Esophagus squamous epithelium (tissue), 5 donors: ENCODE data around the gene PRKCA. TPM values are rescaled to one million over a fixed set of nuclear protein-coding genes. Genes with fewer than 3 reads are reported as not detected.

Source experiments
- DNase-seq: peaks from one replicate; lab custom pipeline; 2025; lab: John Stamatoyannopoulos, UW
- H3K27ac ChIP-seq, 4 donors: fragments of 200-600 bp; sonication (generic); one replicate each; pipeline ENCODE4 v1.5.1; 2016 to 2019; ENCODE audit warnings: mild to moderate bottlenecking in 1 of 4
- H3K27me3 ChIP-seq, 4 donors: fragments of 200-600 bp; sonication (generic); 1 replicate in 3 of 4; 2 replicates in 1 of 4; pipeline versions ENCODE4 v1.5.1 to v1.6.0; 2017 to 2021; ENCODE audit warnings: antibody characterized with exemption in 1 of 4
- H3K36me3 ChIP-seq, 3 donors: fragments of 200-600 bp; sonication (generic); one replicate each; pipeline ENCODE4 v1.5.1; 2016 to 2019
- H3K4me1 ChIP-seq, 3 donors: fragments of 200-600 bp; sonication (generic); one replicate each; pipeline ENCODE4 v1.5.1; 2017 to 2019
- H3K4me3 ChIP-seq, 4 donors: fragments of 200-600 bp; sonication (generic); 1 replicate in 3 of 4; 2 replicates in 1 of 4; pipeline ENCODE4 v1.5.1; 2016 to 2019; ENCODE audit warnings: mild to moderate bottlenecking in 2 of 4, moderate library complexity in 1 of 4
- H3K9me3 ChIP-seq, 3 donors: fragments of 200-600 bp; sonication (generic); one replicate each; pipeline ENCODE4 v1.5.1; 2016 to 2019
- POLR2A ChIP-seq, 4 donors: fragments of 450-650 bp; IDR thresholded peaks; one replicate each; pipeline ENCODE4 v1.6.1; 2017; ENCODE audit warnings: antibody characterized with exemption in 4 of 4, mild to moderate bottlenecking in 4 of 4, moderate library complexity in 3 of 4
- WGBS, 2 donors: methylation state at CpG; one replicate each; pipeline ENCODE4 v1.1.5; 2018; 5-methylcytosine and 5-hydroxymethylcytosine counted together
- intact Hi-C: fragments of 100-400 bp; cut with DNase I; formaldehyde crosslinking; loops from one replicate; pipeline ENCODE4 v1.15.0; 2022
- total RNA-seq, 4 donors: library from RNA; depleted of rRNA; stranded (reverse); fragments of >200 nt; gene quantifications; one replicate each; pipeline ENCODE4 v1.1.0, GENCODE V29; 2016
- TF ChIP-seq, protein P1 (sequence below), 6 experiments: fragments of 450-650 bp in 4 of 6; fragments of 200-600 bp in 2 of 6; sonication (generic) in 2 of 6; IDR thresholded peaks; one replicate each; pipeline ENCODE4 v1.5.1; 2016 to 2019; ENCODE audit warnings: antibody characterized with exemption in 6 of 6, mild to moderate bottlenecking in 4 of 6, moderate library complexity in 4 of 6
- donor health status: DM: yes; HTN: yes; CAD: no.

PRKCA gene
- total RNA-seq, 4 donors from 2014 or later = 2.4 to 9.2 (median 4.2) TPM

DNA sequence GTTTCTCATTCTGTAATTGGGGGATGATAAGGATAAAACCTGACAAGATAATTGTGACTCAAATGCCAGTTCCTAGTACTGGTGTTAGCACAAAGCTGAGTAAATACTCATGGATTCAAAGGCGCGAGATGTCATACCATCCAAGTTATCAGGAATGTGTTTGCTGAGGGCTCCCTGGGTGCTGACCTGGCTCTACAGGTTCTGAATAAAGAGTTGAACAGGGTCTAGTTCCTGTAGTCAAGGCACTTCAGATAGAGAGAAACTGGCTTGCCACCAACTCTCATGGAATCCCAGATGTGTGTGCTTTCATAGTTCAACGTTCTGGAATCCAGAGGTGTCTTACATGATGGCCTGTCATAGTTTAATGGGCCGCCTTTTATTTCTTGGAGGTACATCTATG lies 141.6 kb downstream of the PRKCA start:
- WGBS, 2 donors = 79 to 93% methylated on average over 4 of the region's 4 CpGs
- Histone ChIP-seq H3K4me3 (no peak overlapping the region), H3K27ac (no peak overlapping the region), H3K4me1 (peaks cover 0 to 13% (median 0%) of the 10 kb centered on the region in 3 donors), H3K9me3 (no peaks in the 10 kb centered on the region), H3K27me3 (no peaks in the 10 kb centered on the region), H3K36me3 (no peaks in the 10 kb centered on the region)
- intact Hi-C loops = no loop called here
- TF ChIP-seq POLR2A (IDR thresholded peaks at IDR 0.05) = no peak
- TF ChIP-seq, protein P1, sequence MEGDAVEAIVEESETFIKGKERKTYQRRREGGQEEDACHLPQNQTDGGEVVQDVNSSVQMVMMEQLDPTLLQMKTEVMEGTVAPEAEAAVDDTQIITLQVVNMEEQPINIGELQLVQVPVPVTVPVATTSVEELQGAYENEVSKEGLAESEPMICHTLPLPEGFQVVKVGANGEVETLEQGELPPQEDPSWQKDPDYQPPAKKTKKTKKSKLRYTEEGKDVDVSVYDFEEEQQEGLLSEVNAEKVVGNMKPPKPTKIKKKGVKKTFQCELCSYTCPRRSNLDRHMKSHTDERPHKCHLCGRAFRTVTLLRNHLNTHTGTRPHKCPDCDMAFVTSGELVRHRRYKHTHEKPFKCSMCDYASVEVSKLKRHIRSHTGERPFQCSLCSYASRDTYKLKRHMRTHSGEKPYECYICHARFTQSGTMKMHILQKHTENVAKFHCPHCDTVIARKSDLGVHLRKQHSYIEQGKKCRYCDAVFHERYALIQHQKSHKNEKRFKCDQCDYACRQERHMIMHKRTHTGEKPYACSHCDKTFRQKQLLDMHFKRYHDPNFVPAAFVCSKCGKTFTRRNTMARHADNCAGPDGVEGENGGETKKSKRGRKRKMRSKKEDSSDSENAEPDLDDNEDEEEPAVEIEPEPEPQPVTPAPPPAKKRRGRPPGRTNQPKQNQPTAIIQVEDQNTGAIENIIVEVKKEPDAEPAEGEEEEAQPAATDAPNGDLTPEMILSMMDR (IDR thresholded peaks at IDR 0.05) = no peak
- no peak for DNase-seq

DNA sequence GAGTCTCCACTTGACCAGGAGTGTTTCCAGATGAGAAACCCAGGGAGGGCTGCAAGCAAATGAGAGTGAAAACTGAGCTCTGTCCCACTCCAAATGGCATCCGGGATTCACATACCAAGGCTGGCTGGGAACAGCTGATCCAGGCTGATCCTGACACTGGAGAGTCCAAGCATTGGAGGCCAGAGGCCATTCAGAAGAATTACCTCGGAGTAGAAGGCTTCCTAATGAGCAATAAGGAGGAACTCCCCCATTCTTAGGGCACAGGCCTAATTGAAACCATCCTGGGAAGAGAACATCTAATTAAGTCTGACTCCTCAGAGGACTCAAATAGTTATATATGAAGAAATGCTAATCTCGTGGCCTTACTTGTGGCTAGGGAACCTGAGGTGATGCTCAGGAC lies 142.8 kb downstream of the PRKCA start:
- H3K27me3 ChIP-seq = no peaks in the 10 kb centered on the region
- DNase-seq = no peak
- no peak overlapping the region for H3K4me3 ChIP-seq
- H3K36me3 ChIP-seq = no peaks in the 10 kb centered on the region
- peaks cover 0 to 13% (median 0%) of the 10 kb centered on the region in 3 donors for H3K4me1 ChIP-seq
- WGBS, 2 donors = 77 to 83% methylated on average over 2 of the region's 3 CpGs
- no peaks in the 10 kb centered on the region for H3K9me3 ChIP-seq
- no peak overlapping the region for H3K27ac ChIP-seq
- TF ChIP-seq, protein P1 (IDR thresholded peaks at IDR 0.05) = no peak
- TF ChIP-seq POLR2A (IDR thresholded peaks at IDR 0.05) = no peak
- intact Hi-C loops = no loop called here

DNA sequence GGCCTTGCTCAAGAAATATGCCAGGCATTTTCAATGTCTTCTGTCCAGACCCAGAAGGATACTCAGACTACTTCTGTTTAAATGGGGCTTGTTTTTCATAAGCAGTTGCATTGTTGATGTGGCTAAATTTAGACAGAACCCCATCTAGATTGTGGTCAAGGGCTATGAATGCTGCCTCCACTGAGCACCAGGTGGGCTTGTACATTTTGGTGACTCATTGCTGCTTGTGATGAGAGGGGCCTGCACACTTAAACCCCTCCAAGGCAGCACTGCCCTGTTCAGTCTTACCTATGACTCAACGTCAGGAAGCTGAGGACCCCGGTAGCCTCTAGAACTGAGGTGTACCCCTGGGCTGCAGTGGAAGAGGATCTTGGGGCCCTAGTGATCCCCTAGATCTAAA lies 144.0 kb downstream of the PRKCA start:
- WGBS, 2 donors = 83 to 87% methylated on average over 1 to 2 of the region's 2 CpGs
- DNase-seq = no peak
- TF ChIP-seq POLR2A (IDR thresholded peaks at IDR 0.05) = no peak
- TF ChIP-seq, protein P1 (IDR thresholded peaks at IDR 0.05) = no peak
- Histone ChIP-seq H3K4me1 (peaks cover 0 to 2% (median 0%) of the 10 kb centered on the region in 3 donors), H3K9me3 (no peaks in the 10 kb centered on the region), H3K36me3 (no peaks in the 10 kb centered on the region), H3K4me3 (no peak overlapping the region), H3K27me3 (no peaks in the 10 kb centered on the region), H3K27ac (no peak overlapping the region)
- intact Hi-C loops = no loop called here

DNA sequence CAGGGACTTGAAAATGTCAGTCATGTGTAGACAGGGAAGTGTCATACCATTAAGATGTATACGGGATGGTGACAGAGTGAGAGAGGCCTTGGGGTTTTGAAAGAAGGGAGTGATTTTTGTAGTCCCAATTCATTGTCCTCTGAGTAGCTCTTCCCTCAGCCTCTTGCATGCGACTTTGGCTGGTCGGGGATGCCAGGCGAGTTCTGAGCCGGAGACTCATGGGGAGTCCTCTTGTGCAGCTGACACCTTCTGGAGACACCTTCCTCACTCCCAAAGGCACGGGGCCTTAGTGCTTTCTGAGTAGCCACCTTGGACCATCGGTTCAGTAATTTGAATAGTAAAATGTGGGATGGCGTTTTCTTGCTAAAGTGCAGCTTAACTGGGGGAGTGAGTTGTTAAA lies 144.7 kb downstream of the PRKCA start:
- H3K36me3 ChIP-seq = no peaks in the 10 kb centered on the region
- H3K9me3 ChIP-seq = no peaks in the 10 kb centered on the region
- DNase-seq = no peak
- no peaks in the 10 kb centered on the region for H3K4me1 ChIP-seq
- no peaks in the 10 kb centered on the region for H3K27me3 ChIP-seq
- no peak overlapping the region for H3K4me3 ChIP-seq
- intact Hi-C loops = no loop called here
- 89 to 94% methylated on average over 8 of the region's 8 CpGs for WGBS, 2 donors
- no peak overlapping the region for H3K27ac ChIP-seq
- TF ChIP-seq, protein P1 (IDR thresholded peaks at IDR 0.05) = no peak
- TF ChIP-seq POLR2A (IDR thresholded peaks at IDR 0.05) = no peak

DNA sequence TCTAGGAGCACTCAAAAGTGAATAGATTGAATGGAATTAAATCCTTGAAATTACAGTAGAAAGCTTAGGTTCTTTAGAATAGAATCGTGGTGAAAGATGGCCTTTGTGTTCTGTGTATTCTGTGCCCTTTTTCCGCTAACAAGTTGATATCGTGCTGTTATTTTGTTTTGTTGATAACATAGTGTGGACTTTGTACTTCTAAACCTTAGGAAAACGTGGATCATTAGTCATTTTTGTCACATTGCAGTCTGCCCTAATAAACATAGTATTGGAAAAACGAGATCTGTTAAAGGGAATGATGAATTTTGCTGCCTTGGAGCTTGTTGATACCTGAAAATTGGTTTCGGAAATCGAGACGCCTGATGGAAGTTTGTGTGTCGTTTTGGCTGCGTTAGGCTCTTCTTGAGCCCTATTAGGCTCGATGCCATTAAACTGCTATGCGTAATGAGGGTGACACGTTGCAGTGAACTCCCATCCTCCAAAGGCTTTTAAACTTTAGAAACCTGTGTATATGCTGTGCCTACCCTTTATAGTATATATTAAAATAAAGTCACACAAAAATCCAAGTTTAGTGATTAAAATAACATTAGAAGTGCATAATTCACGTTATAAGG lies 145.7 kb downstream of the PRKCA start:
- DNase-seq = no peak
- WGBS, 2 donors = 47 to 48% methylated on average over 14 of the region's 14 CpGs
- H3K36me3 ChIP-seq = no peaks in the 10 kb centered on the region
- H3K4me1 ChIP-seq = no peaks in the 10 kb centered on the region
- H3K4me3 ChIP-seq = no peak overlapping the region
- H3K27me3 ChIP-seq = no peaks in the 10 kb centered on the region
- H3K27ac ChIP-seq = no peak overlapping the region
- intact Hi-C loops = no loop called here
- no peaks in the 10 kb centered on the region for H3K9me3 ChIP-seq
- TF ChIP-seq, protein P1 (IDR thresholded peaks at IDR 0.05) = no peak
- TF ChIP-seq POLR2A (IDR thresholded peaks at IDR 0.05) = no peak
